Vagina (tissue), 2 donors: Measurements from ENCODE around the gene COPS6. TPM values are rescaled to one million over a fixed set of nuclear protein-coding genes. Genes with fewer than 3 reads are reported as not detected.

Source experiments
- DNase-seq, 2 donors: peaks; one replicate each; pipeline ENCODE4 v3.0.0-alpha.2; 2017; ENCODE audit errors: extremely low spot score in 2 of 2
- H3K27ac ChIP-seq: fragments of 200-600 bp; sonication (generic); one replicate; pipeline ENCODE4 v1.5.1; 2019
- H3K27me3 ChIP-seq: fragments of 200-600 bp; sonication (generic); one replicate; pipeline ENCODE4 v1.5.1; 2019
- H3K36me3 ChIP-seq, 2 donors: fragments of 200-600 bp; sonication (generic); one replicate each; pipeline ENCODE4 v1.5.1; 2017 to 2019
- H3K4me1 ChIP-seq: fragments of 200-600 bp; sonication (generic); one replicate; pipeline ENCODE4 v1.5.1; 2019
- H3K4me3 ChIP-seq, 2 donors: fragments of 200-600 bp; sonication (generic); 1 replicate in 1 of 2; 2 replicates in 1 of 2; pipeline ENCODE4 v1.5.1; 2016 to 2019
- H3K9me3 ChIP-seq: fragments of 200-600 bp; sonication (generic); one replicate; pipeline ENCODE4 v1.5.1; 2019
- POLR2A ChIP-seq, 2 donors: fragments of 450-650 bp; IDR thresholded peaks; one replicate each; pipeline ENCODE4 v1.6.1; 2017; ENCODE audit warnings: antibody characterized with exemption in 2 of 2, mild to moderate bottlenecking in 2 of 2, moderate library complexity in 2 of 2
- POLR2AphosphoS5 ChIP-seq, 2 donors: sonication (generic); formaldehyde crosslinking; IDR thresholded peaks; one replicate each; pipeline ENCODE4 v1.9.0; 2017; ENCODE audit warnings: antibody characterized with exemption in 2 of 2, mild to moderate bottlenecking in 2 of 2, low read depth in 1 of 2; ENCODE audit not compliant: insufficient read depth in 1 of 2
- intact Hi-C: fragments of 100-400 bp; cut with DNase I; formaldehyde crosslinking; loops from one replicate; pipeline ENCODE4 v1.15.1; 2023
- total RNA-seq: library from RNA; depleted of rRNA; stranded (reverse); fragments of >200 nt; gene quantifications from one replicate; pipeline ENCODE4 v1.2.3, GENCODE V29; 2016
- TF ChIP-seq, protein P1 (sequence below), 3 experiments: fragments of 450-650 bp in 2 of 3; fragments of 200-600 bp in 1 of 3; sonication (generic) in 1 of 3; IDR thresholded peaks; one replicate each; pipeline ENCODE4 v1.5.1; 2017 to 2019; ENCODE audit warnings: antibody characterized with exemption in 3 of 3, mild to moderate bottlenecking in 2 of 3, moderate library complexity in 2 of 3

The COPS6 gene
- total RNA-seq, 1 donor from 2014 or later: 59.9 TPM

DNA sequence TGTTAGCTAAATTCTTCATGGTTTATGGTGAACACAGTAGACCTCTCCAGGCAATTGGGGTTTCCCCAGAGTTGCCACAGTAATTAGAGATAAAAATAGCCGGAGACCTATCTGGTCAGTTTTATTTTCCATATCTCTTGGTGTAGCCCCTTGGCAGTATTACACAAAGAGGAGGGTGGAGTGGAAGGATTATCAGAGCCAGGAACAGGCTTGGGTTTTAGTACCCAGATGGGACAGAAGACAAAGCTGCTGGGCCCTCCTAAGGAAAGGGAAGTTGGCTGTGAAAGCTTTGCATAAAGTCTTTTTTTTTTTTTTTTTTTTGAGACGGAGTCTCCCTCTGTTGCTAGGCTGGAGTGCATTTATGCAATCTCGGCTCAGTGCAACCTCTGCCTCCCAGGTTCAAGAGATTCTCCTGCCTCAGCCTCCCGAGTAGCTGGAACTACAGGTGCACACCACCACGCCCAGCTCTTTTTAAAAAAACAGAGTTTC, 29.5 kb upstream of the COPS6 start:
- TF ChIP-seq, protein P1, sequence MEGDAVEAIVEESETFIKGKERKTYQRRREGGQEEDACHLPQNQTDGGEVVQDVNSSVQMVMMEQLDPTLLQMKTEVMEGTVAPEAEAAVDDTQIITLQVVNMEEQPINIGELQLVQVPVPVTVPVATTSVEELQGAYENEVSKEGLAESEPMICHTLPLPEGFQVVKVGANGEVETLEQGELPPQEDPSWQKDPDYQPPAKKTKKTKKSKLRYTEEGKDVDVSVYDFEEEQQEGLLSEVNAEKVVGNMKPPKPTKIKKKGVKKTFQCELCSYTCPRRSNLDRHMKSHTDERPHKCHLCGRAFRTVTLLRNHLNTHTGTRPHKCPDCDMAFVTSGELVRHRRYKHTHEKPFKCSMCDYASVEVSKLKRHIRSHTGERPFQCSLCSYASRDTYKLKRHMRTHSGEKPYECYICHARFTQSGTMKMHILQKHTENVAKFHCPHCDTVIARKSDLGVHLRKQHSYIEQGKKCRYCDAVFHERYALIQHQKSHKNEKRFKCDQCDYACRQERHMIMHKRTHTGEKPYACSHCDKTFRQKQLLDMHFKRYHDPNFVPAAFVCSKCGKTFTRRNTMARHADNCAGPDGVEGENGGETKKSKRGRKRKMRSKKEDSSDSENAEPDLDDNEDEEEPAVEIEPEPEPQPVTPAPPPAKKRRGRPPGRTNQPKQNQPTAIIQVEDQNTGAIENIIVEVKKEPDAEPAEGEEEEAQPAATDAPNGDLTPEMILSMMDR (IDR thresholded peaks at IDR 0.05): no peak
- no peak for TF ChIP-seq POLR2AphosphoS5 (IDR thresholded peaks at IDR 0.05; ENCODE audit: insufficient read depth in 1 of 2, low read depth in 1 of 2)
- no peak for TF ChIP-seq POLR2A (IDR thresholded peaks at IDR 0.05)
- no peak overlapping the region for H3K4me3 ChIP-seq
- peaks cover under 1% of the 10 kb centered on the region for H3K4me1 ChIP-seq
- no peak for DNase-seq
- H3K27me3 ChIP-seq: no peaks in the 10 kb centered on the region
- no peaks in the 10 kb centered on the region for H3K9me3 ChIP-seq
- no peak overlapping the region for H3K27ac ChIP-seq
- intact Hi-C loops: no loop called here
- peaks cover 0 to 60% of the 10 kb centered on the region in 2 donors for H3K36me3 ChIP-seq

- H3K36me3 ChIP-seq: peaks cover 0 to 65% of the 10 kb centered on the region in 2 donors
- H3K27me3 ChIP-seq: no peaks in the 10 kb centered on the region
- H3K4me1 ChIP-seq: peaks cover 17% of the 10 kb centered on the region
- H3K9me3 ChIP-seq: no peaks in the 10 kb centered on the region
- intact Hi-C loops: no loop called here
- H3K27ac ChIP-seq: no peak overlapping the region
- no peak for DNase-seq
- no peak overlapping the region for H3K4me3 ChIP-seq
- TF ChIP-seq, protein P1 (IDR thresholded peaks at IDR 0.05): no peak
Measured at GRCh38 chr7:100061518-100062193, 27.1 kb upstream of the COPS6 start.

- Histone ChIP-seq H3K9me3 (no peaks in the 10 kb centered on the region), H3K27ac (no peak overlapping the region), H3K36me3 (peaks cover 0 to 48% of the 10 kb centered on the region in 2 donors), H3K27me3 (no peaks in the 10 kb centered on the region), H3K4me3 (no peak overlapping the region), H3K4me1 (peaks cover 18% of the 10 kb centered on the region)
- DNase-seq: no peak
- intact Hi-C loops: no loop called here
- TF ChIP-seq, protein P1 (IDR thresholded peaks at IDR 0.05): no peak
- TF ChIP-seq POLR2A (IDR thresholded peaks at IDR 0.05) (no peak), POLR2AphosphoS5 (IDR thresholded peaks at IDR 0.05; ENCODE audit: insufficient read depth in 1 of 2, low read depth in 1 of 2) (no peak)
Measured at GRCh38 chr7:100063376-100063775, 25.4 kb upstream of the COPS6 start.

GRCh38 chr7:100064162-100064561, 24.6 kb upstream of the COPS6 start:
- TF ChIP-seq POLR2A (IDR thresholded peaks at IDR 0.05): no peak
- no peak for TF ChIP-seq POLR2AphosphoS5 (IDR thresholded peaks at IDR 0.05; ENCODE audit: insufficient read depth in 1 of 2, low read depth in 1 of 2)
- TF ChIP-seq, protein P1 (IDR thresholded peaks at IDR 0.05): no peak
- no peak for DNase-seq
- H3K27ac ChIP-seq: no peak overlapping the region
- no peak overlapping the region for H3K4me3 ChIP-seq
- H3K27me3 ChIP-seq: no peaks in the 10 kb centered on the region
- H3K4me1 ChIP-seq: peaks cover 18% of the 10 kb centered on the region
- peaks cover 0 to 43% of the 10 kb centered on the region in 2 donors for H3K36me3 ChIP-seq
- intact Hi-C loops: no loop called here
- no peaks in the 10 kb centered on the region for H3K9me3 ChIP-seq

DNA sequence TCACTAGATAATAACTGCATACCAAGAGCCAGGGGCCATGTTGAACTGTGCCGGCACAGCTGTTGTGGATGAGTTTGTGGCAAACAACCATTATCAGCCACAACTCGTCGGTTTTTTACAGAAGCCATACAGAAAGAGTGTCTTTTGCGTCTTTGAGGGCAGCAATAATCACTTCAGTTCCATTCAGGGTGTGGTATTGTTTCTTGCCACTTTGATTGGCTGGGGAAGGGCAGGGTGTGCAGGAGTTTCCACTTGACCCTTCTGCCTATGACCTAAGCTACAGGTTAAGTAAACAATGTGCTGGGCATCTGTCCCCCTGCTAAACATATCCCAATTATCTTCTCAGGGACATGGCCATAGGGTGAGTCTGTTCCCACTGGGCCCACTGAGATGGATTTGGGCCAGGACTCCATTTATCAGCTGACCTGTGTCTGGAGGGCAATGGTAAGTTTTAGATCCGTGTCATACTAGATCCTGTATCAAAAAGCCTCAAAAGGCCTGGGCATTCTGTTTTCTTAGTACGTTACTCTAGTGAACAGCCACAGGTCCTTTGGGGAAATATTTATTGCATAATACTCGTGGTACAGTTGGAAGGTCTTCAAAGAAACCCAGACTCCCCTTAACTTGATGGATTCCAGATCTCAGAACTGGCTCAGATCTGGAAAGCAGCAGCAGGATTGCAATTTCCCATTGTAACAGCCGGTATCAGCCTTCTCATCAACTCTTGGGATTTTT, 23.1 kb upstream of the COPS6 start:
- Histone ChIP-seq H3K4me3 (no peak overlapping the region), H3K27ac (no peak overlapping the region), H3K9me3 (no peaks in the 10 kb centered on the region), H3K4me1 (peaks cover 18% of the 10 kb centered on the region), H3K36me3 (peaks cover 5 to 49% of the 10 kb centered on the region in 2 donors), H3K27me3 (no peaks in the 10 kb centered on the region)
- DNase-seq: no peak
- TF ChIP-seq, protein P1 (IDR thresholded peaks at IDR 0.05): no peak
- peak in 1 of 2 donors; percentile 31 for TF ChIP-seq POLR2AphosphoS5 (IDR thresholded peaks at IDR 0.05; ENCODE audit: insufficient read depth in 1 of 2, low read depth in 1 of 2)
- intact Hi-C loops: no loop called here
